Lung microvascular endothelial cell (primary cell): Measurements from ENCODE around the gene ATIC. TPM values are rescaled to one million over a fixed set of nuclear protein-coding genes. Genes with fewer than 3 reads are reported as not detected.

Experiments
- DNase-seq, 2 donors: peaks; one replicate each; pipeline versions ENCODE4 v3.0.0 to v3.0.0-alpha.2; 2010; ENCODE audit warnings: low read depth in 2 of 2
- total RNA-seq: library from RNA; depleted of rRNA; stranded (reverse); fragments of >200 nt; gene quantifications from 2 replicates; pipeline ENCODE4 v1.2.1, GENCODE V29; 2014

The ATIC gene
- total RNA-seq, 1 donor from 2014 or later: 16.3 TPM

- DNase-seq: peak in 1 of 2 donors; percentile 36
Measured at GRCh38 chr2:215396595-215397313, 84.9 kb downstream of the ATIC start.

- DNase-seq: peak in 1 of 2 donors; percentile 81
Measured at GRCh38 chr2:215397632-215398341, 85.9 kb downstream of the ATIC start.

- no peak for DNase-seq
Measured at GRCh38 chr2:215399067-215399716, 87.3 kb downstream of the ATIC start.

Other genes starting within 250 kb of the ATIC start
- under 0.01 TPM in 1 of 2 replicates, not detected in the other for gene ABCA12, start 173.4 kb upstream of the ATIC start, total RNA-seq
- 305 and 470 TPM in 2 replicates for gene FN1, start 124.0 kb downstream of the ATIC start, total RNA-seq